Pulmonary artery endothelial cell (primary cell): ENCODE measurements around the gene CCDC142. TPM values are rescaled to one million over a fixed set of nuclear protein-coding genes. Genes with fewer than 3 reads are reported as not detected.

ENCODE experiments used
- DNase-seq: peaks from one replicate; pipeline ENCODE4 v3.0.0-alpha.2; 2011; ENCODE audit warnings: low read depth, low spot score
- total RNA-seq: library from RNA; depleted of rRNA; stranded (reverse); fragments of >200 nt; gene quantifications from 2 replicates; pipeline ENCODE4 v1.2.3, GENCODE V29; 2014

CCDC142 gene, protein sequence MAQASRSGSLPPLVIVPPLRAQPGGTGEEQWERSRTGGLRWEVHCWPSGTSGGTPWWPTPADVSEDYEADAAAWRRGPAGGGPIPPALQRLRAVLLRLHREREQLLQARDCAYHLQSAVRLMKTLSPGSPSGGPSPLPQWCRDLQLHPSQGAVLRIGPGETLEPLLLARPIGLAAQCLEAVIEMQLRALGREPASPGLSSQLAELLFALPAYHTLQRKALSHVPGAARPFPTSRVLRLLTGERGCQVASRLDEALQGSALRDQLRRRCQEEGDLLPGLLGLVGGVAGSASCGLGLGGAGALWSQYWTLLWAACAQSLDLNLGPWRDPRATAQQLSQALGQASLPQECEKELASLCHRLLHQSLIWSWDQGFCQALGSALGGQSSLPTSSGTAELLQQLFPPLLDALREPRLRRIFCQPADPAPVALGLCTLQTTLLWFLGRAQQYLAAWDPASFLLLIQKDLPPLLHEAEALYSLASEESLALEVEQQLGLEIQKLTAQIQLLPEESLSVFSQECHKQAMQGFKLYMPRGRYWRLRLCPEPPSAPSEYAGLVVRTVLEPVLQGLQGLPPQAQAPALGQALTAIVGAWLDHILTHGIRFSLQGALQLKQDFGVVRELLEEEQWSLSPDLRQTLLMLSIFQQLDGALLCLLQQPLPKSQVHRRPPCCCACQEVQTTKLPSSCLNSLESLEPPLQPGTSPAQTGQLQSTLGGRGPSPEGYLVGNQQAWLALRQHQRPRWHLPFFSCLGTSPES
- total RNA-seq = 14.4 and 21.1 TPM in 2 replicates

DNA sequence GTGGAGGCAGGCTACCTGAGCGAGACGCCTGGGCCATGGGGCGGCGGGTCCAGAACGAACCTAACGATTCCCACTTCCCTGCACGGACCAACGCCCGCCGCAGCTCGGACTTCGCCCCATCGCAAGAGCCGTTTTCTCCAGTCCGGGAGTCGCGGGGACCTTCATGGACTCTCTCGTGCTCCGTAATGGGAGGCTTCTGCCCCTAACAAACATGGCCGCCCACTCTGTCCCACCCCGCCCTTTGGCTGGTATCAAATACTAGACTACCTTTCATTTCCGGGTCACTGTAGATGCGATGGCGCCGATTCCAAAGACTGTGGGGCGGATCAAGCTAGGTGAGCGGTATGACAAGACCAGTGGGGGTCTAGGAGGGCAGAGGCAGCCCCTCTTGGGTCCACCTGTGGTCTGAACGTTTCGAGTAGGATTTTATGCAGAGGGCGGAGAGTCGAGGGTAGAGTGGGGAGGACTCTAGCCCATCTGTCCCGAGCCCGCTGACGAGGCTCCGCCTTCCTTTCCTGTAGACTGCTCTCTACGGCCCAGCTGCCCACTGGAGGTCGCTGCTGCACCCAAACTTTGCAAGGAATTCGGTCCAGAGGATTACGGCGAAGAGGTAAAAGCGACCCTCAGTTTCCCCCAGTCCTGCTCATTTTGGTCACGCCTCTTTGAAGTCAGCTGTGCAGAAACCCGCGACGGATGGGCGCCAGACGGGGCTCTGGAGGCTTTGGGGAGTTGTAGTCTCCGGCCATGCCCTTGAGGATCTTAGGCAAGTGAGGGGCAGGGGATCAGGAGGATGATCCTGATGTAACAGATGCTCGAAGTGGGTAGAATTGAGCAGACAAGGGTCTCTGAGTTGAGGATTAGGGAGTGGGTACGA, at the start of gene CCDC142, which contains the start of gene TTC31:
Gene CCDC142 (minus strand): TSS at position 198 of the 874 bp plus-strand sequence. CDS start 161 bp downstream, at position 37.
Gene TTC31 (plus strand): TSS at position 281 of the 874 bp plus-strand sequence. CDS start 15 bp downstream, at position 296.
- peak; percentile 84 for DNase-seq

- DNase-seq = no peak
Observed at GRCh38 chr2:74532222-74532621, 49.4 kb upstream of the CCDC142 start.

- no peak for DNase-seq
Observed at GRCh38 chr2:74531666-74532065, 48.9 kb upstream of the CCDC142 start.

- DNase-seq = no peak
Observed at GRCh38 chr2:74530239-74531187, 47.7 kb upstream of the CCDC142 start.

DNA sequence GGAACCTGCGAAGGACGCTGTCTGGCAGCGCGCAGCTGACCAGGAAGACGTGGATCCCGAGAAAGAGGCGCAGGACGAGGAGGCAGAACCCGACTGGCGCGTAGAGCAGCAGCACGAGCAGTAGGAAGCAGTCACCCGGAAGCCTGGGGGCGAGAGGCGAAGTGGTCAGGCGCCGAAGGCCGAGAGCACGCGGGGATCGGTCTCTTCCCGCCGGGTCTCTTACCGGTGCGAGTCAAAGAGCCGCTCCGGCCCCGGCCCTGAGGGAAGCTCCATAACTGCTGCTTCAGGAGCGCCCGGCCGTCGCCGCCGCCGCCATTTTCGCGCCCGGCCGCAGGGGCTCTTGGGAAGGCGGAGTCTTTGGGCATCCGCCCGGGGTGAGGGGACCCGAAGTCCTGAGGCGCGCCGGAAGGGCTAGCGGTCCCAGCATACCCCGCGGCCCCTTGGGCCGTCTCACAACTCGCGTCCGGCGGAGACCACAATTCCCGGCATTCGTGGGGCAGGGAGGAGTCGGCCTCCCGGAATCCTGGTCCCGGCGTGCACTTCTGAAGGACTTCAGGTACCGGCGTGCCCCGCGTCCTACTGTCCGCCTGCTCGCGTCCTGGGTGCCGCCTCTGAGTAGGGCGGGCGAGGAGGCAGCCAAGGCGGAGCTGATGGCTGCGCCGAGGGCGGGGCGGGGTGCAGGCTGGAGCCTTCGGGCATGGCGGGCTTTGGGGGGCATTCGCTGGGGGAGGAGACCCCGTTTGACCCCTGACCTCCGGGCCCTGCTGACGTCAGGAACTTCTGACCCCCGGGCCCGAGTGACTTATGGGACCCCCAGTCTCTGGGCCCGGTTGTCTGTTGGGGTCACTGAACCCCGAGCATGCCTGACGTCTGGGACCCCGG, 46.8 kb upstream of the CCDC142 start, which contains the start of the genes AUP1 and HTRA2:
Gene AUP1 (minus strand): TSS at position 350 of the 882 bp plus-strand sequence. CDS start 77 bp downstream, at position 273.
Gene HTRA2 (plus strand): TSS at position 577 of the 882 bp plus-strand sequence. CDS start 74 bp downstream, at position 651.
- peak; percentile 91 for DNase-seq

DNA sequence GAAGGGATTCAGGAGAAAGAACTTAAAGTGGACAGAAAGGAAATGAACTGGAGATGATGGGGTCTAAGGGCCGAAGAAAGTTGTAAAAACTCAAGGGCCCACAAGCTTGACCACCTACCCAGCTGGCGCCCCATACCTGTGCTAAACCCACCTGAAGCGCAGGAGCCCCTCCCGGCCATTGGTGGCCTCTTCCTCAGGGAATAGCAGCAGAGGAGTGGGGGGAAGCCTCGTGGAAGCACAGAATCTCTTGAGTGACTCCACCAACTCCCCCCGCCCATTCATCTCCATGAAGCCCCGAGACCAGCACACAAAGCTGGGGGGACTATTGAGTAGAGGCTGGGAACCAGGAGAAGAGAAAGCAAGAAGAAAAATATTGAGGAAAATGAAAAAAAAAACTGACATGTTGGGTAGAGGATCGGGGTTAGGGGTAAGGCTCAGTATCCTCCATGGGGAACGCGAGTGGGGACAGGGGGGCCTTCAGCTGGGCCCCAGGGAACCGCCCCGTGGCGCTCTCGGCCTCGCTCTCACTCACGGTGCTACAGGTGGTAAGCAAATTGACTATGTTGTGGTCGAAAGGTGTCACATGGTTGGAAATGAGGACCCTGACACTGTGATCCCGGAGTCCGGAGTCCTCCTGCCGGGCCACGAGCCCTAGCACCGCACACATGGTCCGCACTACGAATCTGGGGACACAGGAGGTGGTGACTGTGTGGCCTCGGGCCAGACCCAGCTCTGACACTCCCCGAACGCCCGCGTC, 46.0 kb upstream of the CCDC142 start:
- no peak for DNase-seq

GRCh38 chr2:74527741-74528140, 44.9 kb upstream of the CCDC142 start:
- no peak for DNase-seq

GRCh38 chr2:74526649-74527230, 43.9 kb upstream of the CCDC142 start:
- DNase-seq = no peak

GRCh38 chr2:74525717-74526648, 43.2 kb upstream of the CCDC142 start, which contains the start of gene DQX1:
Gene DQX1 (minus strand): TSS chr2:74526231. CDS start chr2:74525729, 502 bp downstream.
- DNase-seq = no peak

GRCh38 chr2:74524955-74525716, 42.3 kb upstream of the CCDC142 start:
- DNase-seq = no peak

DNA sequence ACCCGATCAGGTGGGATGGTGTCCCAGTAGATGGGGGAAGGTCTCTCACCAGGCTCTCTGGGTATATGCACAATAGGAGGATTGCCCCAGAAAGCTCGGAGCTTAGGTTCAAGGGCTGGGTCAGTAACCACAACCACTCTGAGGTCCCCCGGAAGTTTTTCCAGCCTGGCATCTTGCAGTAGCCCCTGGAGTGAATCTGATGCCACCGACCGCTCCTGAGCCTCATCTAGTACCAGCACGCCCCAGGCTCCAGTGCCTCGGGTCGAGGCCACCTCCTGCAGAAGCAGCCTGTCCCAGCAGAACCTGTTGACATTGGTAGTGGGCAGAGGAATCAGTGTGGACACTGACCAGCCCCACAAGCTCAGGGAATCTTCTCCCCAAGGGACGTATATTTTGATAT, 41.2 kb upstream of the CCDC142 start:
- DNase-seq = no peak

- no peak for DNase-seq
Observed at GRCh38 chr2:74522516-74522915, 39.7 kb upstream of the CCDC142 start.

GRCh38 chr2:74516650-74517049, 33.9 kb upstream of the CCDC142 start:
- no peak for DNase-seq

GRCh38 chr2:74515981-74516633, 33.3 kb upstream of the CCDC142 start:
- DNase-seq = no peak

DNA sequence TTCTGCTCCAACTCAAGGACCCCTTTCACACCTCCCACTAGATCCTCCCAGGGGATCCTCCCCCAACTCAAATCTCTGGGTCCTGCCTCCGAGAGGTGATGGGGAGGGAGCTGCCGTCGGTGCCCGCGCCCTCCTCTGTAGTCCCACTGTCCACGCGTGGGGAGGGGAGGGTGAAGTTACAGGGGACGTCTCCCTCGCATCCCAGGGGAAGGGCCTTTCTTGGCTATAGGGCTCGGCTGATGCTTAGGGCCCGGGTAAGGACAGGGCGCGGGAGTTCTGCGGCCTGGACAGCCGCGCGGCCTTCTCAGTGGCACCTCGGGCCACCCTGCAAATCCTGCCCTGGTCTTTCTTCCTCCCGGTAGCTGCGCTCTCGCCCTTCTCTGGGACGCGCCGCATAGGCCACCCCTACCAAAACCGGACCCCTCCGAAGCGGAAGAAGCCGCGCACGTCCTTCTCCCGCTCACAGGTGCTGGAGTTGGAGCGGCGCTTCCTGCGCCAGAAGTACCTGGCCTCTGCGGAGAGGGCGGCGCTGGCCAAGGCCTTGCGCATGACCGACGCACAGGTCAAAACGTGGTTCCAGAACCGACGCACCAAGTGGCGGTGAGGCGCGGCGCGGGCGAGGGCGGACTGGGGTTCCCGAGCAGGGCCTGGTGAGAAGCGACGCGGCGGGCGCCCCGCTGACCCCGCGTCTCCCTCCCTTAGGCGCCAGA, 32.6 kb upstream of the CCDC142 start:
- no peak for DNase-seq
